Tibial artery (tissue), 4 donors: Measurements from ENCODE around the gene MROH7.

Experiments used
- DNase-seq, 2 donors: peaks; one replicate each; pipeline ENCODE4 v3.0.0-alpha.2; 2019
- H3K27ac ChIP-seq, 2 donors: fragments of 200-600 bp; sonication (generic) in 1 of 2; 1 replicate in 1 of 2; 2 replicates in 1 of 2; pipeline ENCODE4 v1.5.1; 2018 to 2019; ENCODE audit warnings: mild to moderate bottlenecking in 1 of 2
- H3K27me3 ChIP-seq, 2 donors: fragments of 200-600 bp; sonication (generic) in 1 of 2; one replicate each; pipeline versions ENCODE4 v1.5.1 to v1.6.0; 2016 to 2019
- H3K36me3 ChIP-seq, 3 donors: fragments of 200-600 bp; sonication (generic) in 2 of 3; one replicate each; pipeline ENCODE4 v1.5.1; 2016 to 2019; ENCODE audit warnings: mild to moderate bottlenecking in 2 of 3
- H3K4me1 ChIP-seq, 4 donors: fragments of 200-600 bp; sonication (generic) in 2 of 4; 1 replicate in 3 of 4; 2 replicates in 1 of 4; pipeline ENCODE4 v1.5.1; 2016 to 2019
- H3K4me3 ChIP-seq, 2 donors: fragments of 200-600 bp; sonication (generic) in 1 of 2; 1 replicate in 1 of 2; 2 replicates in 1 of 2; pipeline ENCODE4 v1.5.1; 2018 to 2019; ENCODE audit warnings: mild to moderate bottlenecking in 2 of 2
- H3K9me3 ChIP-seq, 3 donors: fragments of 200-600 bp; sonication (generic) in 1 of 3; one replicate each; pipeline ENCODE4 v1.5.1; 2016 to 2019
- CTCF ChIP-seq, 2 experiments: fragments of 200-600 bp in 1 of 2; fragments of 450-650 bp in 1 of 2; IDR thresholded peaks; one replicate each; pipeline ENCODE4 v1.5.1; 2017 to 2019; ENCODE audit warnings: antibody characterized with exemption in 2 of 2, mild to moderate bottlenecking in 1 of 2, moderate library complexity in 1 of 2
- intact Hi-C: fragments of 100-400 bp; cut with DNase I; formaldehyde crosslinking; loops from one replicate; pipeline ENCODE4 v1.15.0; 2023; ENCODE audit warnings: low total_unique reads

The MROH7 gene

GRCh38 chr1:54671985-54672608 is 30.5 kb downstream of the MROH7 start:
- no peak overlapping the region for H3K27ac ChIP-seq
- TF ChIP-seq CTCF (IDR thresholded peaks at IDR 0.05): peak; percentile 32 to 49
- intact Hi-C loops: no loop called here
- H3K4me3 ChIP-seq: no peak overlapping the region
- no peaks in the 10 kb centered on the region for H3K4me1 ChIP-seq
- no peak for DNase-seq
- peaks cover 0 to 16% (median 6%) of the 10 kb centered on the region in 3 donors for H3K36me3 ChIP-seq
- H3K27me3 ChIP-seq: no peaks in the 10 kb centered on the region
- H3K9me3 ChIP-seq: peaks cover 0 to 3% (median 0%) of the 10 kb centered on the region in 3 donors

DNA sequence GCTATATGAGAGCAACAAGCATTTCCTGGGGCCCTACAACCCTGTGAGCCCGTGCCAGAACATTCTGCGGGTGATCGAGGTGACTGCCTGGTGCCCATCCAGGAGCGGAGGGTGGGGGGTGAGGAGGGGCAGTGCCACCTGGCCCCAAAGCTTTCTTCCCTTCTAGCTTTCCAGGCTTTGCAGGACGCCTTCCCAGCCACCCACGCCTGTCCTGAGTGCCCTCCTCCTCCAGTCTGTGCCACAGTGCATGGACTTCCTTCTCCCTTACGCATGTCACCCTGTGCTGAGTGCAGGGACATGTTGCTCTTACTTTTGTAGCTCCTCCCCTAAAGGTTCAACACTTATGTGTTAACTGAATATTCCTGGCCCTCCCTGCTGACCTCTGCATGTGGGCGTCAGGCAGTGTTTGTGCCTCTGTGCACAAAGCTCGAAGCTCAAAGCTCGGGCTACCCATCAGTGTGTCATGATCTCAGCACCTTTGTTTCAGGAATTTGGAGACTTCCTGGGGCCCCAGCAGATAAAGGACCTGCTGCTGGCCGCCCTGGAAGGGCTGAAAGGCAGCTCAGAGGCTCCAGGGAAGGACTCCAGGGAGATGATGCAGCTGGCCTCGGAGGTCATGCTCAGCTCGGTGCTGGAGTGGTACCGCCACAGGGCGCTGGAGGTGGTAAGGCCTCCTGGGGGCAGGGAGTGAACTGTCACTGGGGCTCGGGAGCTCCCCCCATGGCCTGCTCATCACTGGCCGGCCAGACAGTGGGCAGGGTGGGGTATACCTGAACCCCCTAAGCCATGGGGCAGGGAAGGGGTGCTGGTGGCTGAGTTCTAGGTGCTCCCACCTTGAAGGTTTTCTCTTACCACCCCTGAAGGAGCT is 37.4 kb downstream of the MROH7 start:
- Histone ChIP-seq H3K36me3 (peaks cover 3 to 34% (median 4%) of the 10 kb centered on the region in 3 donors), H3K27ac (no peak overlapping the region), H3K4me1 (no peaks in the 10 kb centered on the region), H3K4me3 (no peak overlapping the region), H3K27me3 (no peaks in the 10 kb centered on the region), H3K9me3 (no peaks in the 10 kb centered on the region)
- DNase-seq: no peak
- intact Hi-C loops: no loop called here
- TF ChIP-seq CTCF (IDR thresholded peaks at IDR 0.05): no peak

GRCh38 chr1:54679706-54680105 is 38.1 kb downstream of the MROH7 start:
- no peak for TF ChIP-seq CTCF (IDR thresholded peaks at IDR 0.05)
- no peak overlapping the region for H3K27ac ChIP-seq
- H3K4me3 ChIP-seq: no peak overlapping the region
- intact Hi-C loops: no loop called here
- no peak for DNase-seq
- H3K36me3 ChIP-seq: peaks cover 3 to 29% (median 4%) of the 10 kb centered on the region in 3 donors
- no peaks in the 10 kb centered on the region for H3K4me1 ChIP-seq
- H3K9me3 ChIP-seq: no peaks in the 10 kb centered on the region
- no peaks in the 10 kb centered on the region for H3K27me3 ChIP-seq

GRCh38 chr1:54680387-54680786 is 38.8 kb downstream of the MROH7 start:
- intact Hi-C loops: no loop called here
- Histone ChIP-seq H3K27ac (no peak overlapping the region), H3K4me1 (no peaks in the 10 kb centered on the region), H3K36me3 (peaks cover 3 to 24% (median 4%) of the 10 kb centered on the region in 3 donors), H3K4me3 (no peak overlapping the region), H3K27me3 (no peaks in the 10 kb centered on the region), H3K9me3 (no peaks in the 10 kb centered on the region)
- DNase-seq: no peak
- no peak for TF ChIP-seq CTCF (IDR thresholded peaks at IDR 0.05)

DNA sequence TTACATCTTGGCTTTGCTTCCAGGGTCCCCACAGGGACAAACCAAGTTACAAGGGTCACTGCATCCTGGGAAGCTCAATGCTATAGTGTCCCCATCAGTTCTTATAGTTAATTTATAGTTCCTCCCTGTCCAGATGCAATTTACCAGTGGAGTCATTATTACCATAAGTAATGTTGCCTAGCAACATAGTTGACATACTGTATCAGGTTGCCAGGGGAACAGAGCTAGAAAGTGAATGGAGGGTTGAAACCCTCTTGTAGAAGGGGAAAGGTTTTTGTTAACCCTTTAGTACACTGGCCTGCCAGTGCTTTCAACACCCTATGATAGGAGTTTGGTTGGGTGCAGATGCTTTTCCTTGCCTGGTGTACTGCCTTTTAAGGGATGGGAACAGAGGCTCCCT is 39.8 kb downstream of the MROH7 start:
- intact Hi-C loops: no loop called here
- H3K36me3 ChIP-seq: peaks cover 3 to 32% (median 4%) of the 10 kb centered on the region in 3 donors
- no peaks in the 10 kb centered on the region for H3K9me3 ChIP-seq
- no peak overlapping the region for H3K27ac ChIP-seq
- H3K27me3 ChIP-seq: no peaks in the 10 kb centered on the region
- TF ChIP-seq CTCF (IDR thresholded peaks at IDR 0.05): no peak
- H3K4me1 ChIP-seq: no peaks in the 10 kb centered on the region
- DNase-seq: no peak
- H3K4me3 ChIP-seq: no peak overlapping the region
